Retina (tissue), 1 donor: Measurements from ENCODE around the gene BCLAF3.

Source experiments
- DNase-seq: peaks from one replicate; pipeline ENCODE4 v3.0.0-alpha.2; 2016

The BCLAF3 gene

GRCh38 chrX:19990556-19991349, at the start of gene BCLAF3:
TSS of gene BCLAF3 (minus strand) at chrX:19991061. CDS start at chrX:19970264, 20,797 bp downstream.
- peak; percentile 91 for DNase-seq

- no peak for DNase-seq
Measured at GRCh38 chrX:20038966-20039365, 48.1 kb upstream of the BCLAF3 start.

GRCh38 chrX:20037186-20037585, 46.3 kb upstream of the BCLAF3 start:
- no peak for DNase-seq

GRCh38 chrX:20032201-20032600, 41.3 kb upstream of the BCLAF3 start:
- no peak for DNase-seq

GRCh38 chrX:20029728-20030127, 38.9 kb upstream of the BCLAF3 start:
- DNase-seq: no peak

GRCh38 chrX:20028588-20028987, 37.7 kb upstream of the BCLAF3 start:
- DNase-seq: no peak

GRCh38 chrX:20026278-20026677, 35.4 kb upstream of the BCLAF3 start:
- no peak for DNase-seq

- no peak for DNase-seq
Measured at GRCh38 chrX:20019672-20020365, 29.0 kb upstream of the BCLAF3 start.

GRCh38 chrX:20016616-20016945, 25.7 kb upstream of the BCLAF3 start:
- DNase-seq: no peak

GRCh38 chrX:20015945-20016615, 25.2 kb upstream of the BCLAF3 start:
- no peak for DNase-seq

- no peak for DNase-seq
Measured at GRCh38 chrX:20015422-20015821, 24.6 kb upstream of the BCLAF3 start.

- DNase-seq: no peak
Measured at GRCh38 chrX:20011608-20012007, 20.7 kb upstream of the BCLAF3 start.

- no peak for DNase-seq
Measured at GRCh38 chrX:20007962-20008622, 17.2 kb upstream of the BCLAF3 start.

- no peak for DNase-seq
Measured at GRCh38 chrX:20005883-20006282, 15.0 kb upstream of the BCLAF3 start.

- DNase-seq: no peak
Measured at GRCh38 chrX:20001588-20001987, 10.7 kb upstream of the BCLAF3 start.

GRCh38 chrX:19991350-19991718, 473 bp upstream of the BCLAF3 start:
- no peak for DNase-seq

- no peak for DNase-seq
Measured at GRCh38 chrX:19990151-19990555, 708 bp downstream of the BCLAF3 start.

- DNase-seq: no peak
Measured at GRCh38 chrX:19987856-19988255, 3.0 kb downstream of the BCLAF3 start.

GRCh38 chrX:19986531-19986930, 4.3 kb downstream of the BCLAF3 start:
- DNase-seq: no peak

- DNase-seq: no peak
Measured at GRCh38 chrX:19981947-19982346, 8.9 kb downstream of the BCLAF3 start.

GRCh38 chrX:19975845-19976244, 15.0 kb downstream of the BCLAF3 start:
- no peak for DNase-seq

GRCh38 chrX:19972984-19973383, 17.9 kb downstream of the BCLAF3 start:
- DNase-seq: no peak

GRCh38 chrX:19968276-19968675, 22.6 kb downstream of the BCLAF3 start:
- peak; percentile 9 for DNase-seq
